ENCODE measurements around the gene MYO16. TPM values are rescaled to one million over a fixed set of nuclear protein-coding genes. Genes with fewer than 3 reads are reported as not detected.

The MYO16 gene
- total RNA-seq, 1 donor from 2014 or later, result not detected

GRCh38 chr13:108797354-108797753 lies 167.9 kb downstream of the MYO16 start:
- no peak for DNase-seq (ENCODE audit: low spot score)

- no peak for DNase-seq (ENCODE audit: low spot score)
These were observed 178.4 kb downstream of the MYO16 start for GRCh38 chr13:108807841-108808240.

GRCh38 chr13:108812165-108812564 lies 182.8 kb downstream of the MYO16 start:
- DNase-seq (ENCODE audit: low spot score), result no peak

GRCh38 chr13:108812661-108813060 lies 183.2 kb downstream of the MYO16 start:
- no peak for DNase-seq (ENCODE audit: low spot score)

GRCh38 chr13:108813587-108814170 lies 184.3 kb downstream of the MYO16 start:
- DNase-seq (ENCODE audit: low spot score), result no peak

GRCh38 chr13:108816375-108816774 lies 187.0 kb downstream of the MYO16 start:
- no peak for DNase-seq (ENCODE audit: low spot score)

- no peak for DNase-seq (ENCODE audit: low spot score)
These were observed 198.2 kb downstream of the MYO16 start for GRCh38 chr13:108827646-108828045.

GRCh38 chr13:108828086-108828815 lies 198.8 kb downstream of the MYO16 start:
- no peak for DNase-seq (ENCODE audit: low spot score)

- DNase-seq (ENCODE audit: low spot score), result no peak
These were observed 201.5 kb downstream of the MYO16 start for GRCh38 chr13:108830916-108831315.

- no peak for DNase-seq (ENCODE audit: low spot score)
These were observed 204.1 kb downstream of the MYO16 start for GRCh38 chr13:108833531-108833930.

- DNase-seq (ENCODE audit: low spot score), result no peak
These were observed 204.8 kb downstream of the MYO16 start for GRCh38 chr13:108834193-108834592.

GRCh38 chr13:108835083-108835482 lies 205.7 kb downstream of the MYO16 start:
- DNase-seq (ENCODE audit: low spot score), result no peak

GRCh38 chr13:108850691-108851090 lies 221.3 kb downstream of the MYO16 start:
- no peak for DNase-seq (ENCODE audit: low spot score)

- no peak for DNase-seq (ENCODE audit: low spot score)
These were observed 222.2 kb downstream of the MYO16 start for GRCh38 chr13:108851660-108852059.

- no peak for DNase-seq (ENCODE audit: low spot score)
These were observed 223.6 kb downstream of the MYO16 start for GRCh38 chr13:108853031-108853430.

GRCh38 chr13:108855737-108856387 lies 226.5 kb downstream of the MYO16 start:
- no peak for DNase-seq (ENCODE audit: low spot score)

GRCh38 chr13:108858676-108859075 lies 229.3 kb downstream of the MYO16 start:
- DNase-seq (ENCODE audit: low spot score), result no peak

- no peak for DNase-seq (ENCODE audit: low spot score)
These were observed 230.0 kb downstream of the MYO16 start for GRCh38 chr13:108859197-108860012.

- DNase-seq (ENCODE audit: low spot score), result no peak
These were observed 231.0 kb downstream of the MYO16 start for GRCh38 chr13:108860418-108860817.

GRCh38 chr13:108877300-108877699 lies 247.9 kb downstream of the MYO16 start:
- DNase-seq (ENCODE audit: low spot score), result no peak

- DNase-seq (ENCODE audit: low spot score), result no peak
These were observed 249.3 kb downstream of the MYO16 start for GRCh38 chr13:108878732-108879131.

- no peak for DNase-seq (ENCODE audit: low spot score)
These were observed 260.0 kb downstream of the MYO16 start for GRCh38 chr13:108889324-108889984.

Measured in ureter (tissue), 1 donor.